DMS153 treated with DMSO at 0.1 percent for 48 hours (cell line): ENCODE results near the gene THNSL1.

Experiments used
- DNase-seq: peaks from one replicate; lab custom pipeline; 2025; ENCODE audit not compliant: unreplicated experiment; lab: John Stamatoyannopoulos, UW

Gene THNSL1

DNA sequence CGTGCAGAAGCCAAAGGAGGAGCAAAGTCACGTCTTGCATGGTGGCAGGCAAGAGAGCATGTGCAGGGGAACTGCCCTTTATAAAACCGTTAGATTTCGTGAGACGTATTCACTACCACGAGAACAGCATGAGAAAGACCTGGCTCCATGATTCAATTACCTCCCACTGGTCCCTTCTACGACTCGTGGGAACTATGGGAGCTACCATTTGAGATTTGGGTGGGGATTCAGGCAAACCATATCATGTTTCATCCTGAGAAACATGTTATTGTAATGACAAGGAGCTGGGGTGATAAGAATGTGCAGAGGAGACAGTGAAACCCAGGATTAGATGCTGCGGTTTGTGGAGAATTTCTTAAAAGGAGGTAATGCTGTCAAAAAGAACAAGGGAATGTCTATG is 34.0 kb downstream of the THNSL1 start:
- DNase-seq = no peak

DNA sequence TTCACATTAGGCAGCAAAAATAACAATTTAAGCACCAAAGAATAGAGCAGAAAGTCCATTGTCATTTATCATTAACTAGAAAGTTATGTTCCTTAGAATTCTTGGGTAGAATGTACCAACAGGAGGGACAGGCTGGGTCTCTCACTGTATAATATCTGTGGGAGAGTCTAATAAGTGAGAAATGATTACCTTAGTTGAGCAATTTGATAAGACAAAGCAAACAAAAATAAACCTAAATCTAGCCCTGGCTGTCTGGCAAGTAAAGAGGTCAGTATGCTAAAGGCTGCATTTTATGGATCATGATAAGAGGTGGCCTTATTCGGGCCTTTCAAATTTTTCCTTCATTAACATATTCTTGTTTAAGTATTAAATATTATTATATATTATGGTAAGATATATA is 35.6 kb downstream of the THNSL1 start:
- DNase-seq = no peak

DNA sequence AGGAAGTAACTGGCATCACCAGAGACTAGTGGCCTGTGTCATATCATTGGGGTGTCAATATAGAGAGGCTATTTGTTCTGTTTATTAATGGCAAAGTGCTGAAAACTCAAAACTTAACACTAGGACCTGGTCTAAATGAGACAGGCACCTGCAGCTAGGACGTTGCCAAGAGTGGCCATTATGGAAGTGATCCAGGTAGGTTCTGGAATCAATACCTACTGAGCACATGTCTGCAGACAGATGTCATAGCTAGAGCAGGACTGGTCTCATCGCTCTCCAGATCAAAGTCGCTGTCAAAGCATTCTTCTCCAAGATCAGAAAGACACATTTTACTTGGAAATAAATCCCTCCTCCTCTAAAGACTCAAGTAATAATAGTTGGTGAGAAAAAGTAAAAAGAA is 40.3 kb downstream of the THNSL1 start:
- DNase-seq = no peak

GRCh38 chr10:25057886-25058285 is 41.5 kb downstream of the THNSL1 start:
- no peak for DNase-seq

- no peak for DNase-seq
These were observed 43.6 kb downstream of the THNSL1 start for GRCh38 chr10:25059990-25060389.

DNA sequence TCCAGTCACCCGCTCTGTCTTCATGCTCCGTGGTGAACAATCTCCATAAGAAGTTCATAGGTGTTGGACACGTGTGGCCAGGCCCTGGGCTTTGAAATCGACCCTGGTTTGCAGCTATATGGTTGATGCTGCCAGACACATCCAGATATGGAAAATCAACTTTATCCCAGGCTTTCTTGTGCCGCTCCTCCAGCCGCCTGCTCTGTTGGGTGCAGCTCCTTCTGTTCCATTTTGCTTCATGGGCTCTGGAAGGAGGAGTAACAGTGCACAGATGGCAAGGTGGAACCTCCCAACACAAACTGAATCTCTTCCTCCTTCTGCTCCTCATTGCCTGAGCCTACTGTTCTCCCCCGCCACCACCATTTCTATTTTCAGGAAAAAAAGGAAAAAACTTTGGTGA is 44.7 kb downstream of the THNSL1 start:
- DNase-seq = no peak

GRCh38 chr10:25061711-25062449 is 45.5 kb downstream of the THNSL1 start:
- DNase-seq = no peak

- no peak for DNase-seq
These were observed 46.7 kb downstream of the THNSL1 start for GRCh38 chr10:25063157-25063556.

DNA sequence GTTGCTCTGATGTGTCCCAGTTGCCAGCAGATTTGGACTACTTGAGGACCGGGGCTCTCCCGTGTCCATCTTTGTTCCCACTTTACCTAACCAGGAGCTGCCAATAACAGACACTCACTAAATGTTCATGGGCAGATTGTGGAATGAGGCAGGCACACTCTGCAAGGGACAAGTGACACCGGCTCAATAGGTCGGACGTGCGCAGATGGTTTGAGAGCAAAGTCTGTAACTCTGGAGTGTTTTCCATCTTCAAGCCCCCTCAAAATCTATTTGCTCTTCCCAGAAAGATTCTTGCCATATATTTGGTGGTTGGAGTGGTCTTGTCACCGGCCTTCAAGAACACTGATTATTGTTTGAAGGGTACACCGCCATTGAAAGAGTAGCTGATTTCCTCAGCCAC is 47.2 kb downstream of the THNSL1 start:
- DNase-seq = no peak

DNA sequence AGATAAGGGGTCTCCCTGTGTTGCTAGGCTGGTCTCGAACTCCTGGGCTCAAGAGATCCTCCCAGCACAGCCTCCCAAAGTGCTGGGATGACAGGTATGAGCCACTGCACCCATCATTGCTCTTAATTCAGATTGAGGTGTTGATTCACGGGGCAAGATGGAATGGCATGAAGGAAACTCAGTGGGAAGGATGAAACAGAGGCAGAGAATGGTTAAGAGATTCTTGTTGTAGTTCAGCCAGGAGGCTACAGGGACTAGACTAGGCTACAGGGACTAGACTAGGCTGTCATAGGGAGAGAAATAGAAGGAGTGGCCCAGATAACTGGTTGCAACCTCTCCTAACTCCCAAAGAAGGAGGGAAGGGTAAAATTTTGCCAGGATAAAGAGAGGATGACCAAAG is 48.0 kb downstream of the THNSL1 start:
- DNase-seq = no peak

GRCh38 chr10:25065761-25066476 is 49.5 kb downstream of the THNSL1 start:
- no peak for DNase-seq

DNA sequence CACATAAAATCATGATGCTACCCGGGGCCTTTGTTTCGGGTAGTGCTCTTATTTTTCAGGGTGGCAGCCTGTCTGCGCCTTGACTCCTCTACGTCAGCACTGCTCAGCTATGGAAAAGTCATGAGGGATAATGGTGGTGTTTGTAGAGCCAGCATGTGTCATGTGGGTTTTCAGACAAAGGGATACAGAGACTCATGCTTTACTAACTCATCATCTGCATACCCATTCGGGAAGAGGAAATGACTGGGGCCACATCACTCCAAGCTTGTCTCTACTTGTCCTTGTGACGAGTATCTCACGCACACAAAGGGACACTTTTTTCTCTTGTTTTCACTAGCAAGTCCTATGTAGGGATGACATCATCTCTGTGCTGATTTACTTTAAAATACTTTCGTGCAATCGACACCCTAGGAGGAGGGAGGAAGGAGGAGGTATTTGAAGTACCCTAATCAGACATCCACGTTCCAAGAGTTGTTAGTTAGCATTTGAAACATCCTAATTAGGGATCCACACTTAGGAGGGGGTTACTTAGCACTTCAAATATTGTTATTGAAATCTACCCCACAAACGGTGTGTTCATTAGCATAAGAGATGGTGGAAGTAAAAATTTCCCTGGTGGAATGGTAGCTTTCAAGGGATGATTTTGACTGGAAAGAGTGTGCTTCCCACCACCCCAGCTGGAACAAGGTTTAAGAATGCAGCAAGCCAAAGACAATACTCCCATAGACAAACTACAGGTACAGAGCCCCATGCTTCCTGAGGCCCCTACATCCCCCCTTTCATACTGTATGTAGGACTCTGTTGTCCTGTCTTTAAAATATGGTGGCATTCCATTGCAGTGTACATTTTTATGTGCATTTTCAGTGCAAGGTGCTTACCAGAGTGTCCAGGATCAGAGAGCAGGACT is 52.0 kb downstream of the THNSL1 start:
- DNase-seq = peak; percentile 14

DNA sequence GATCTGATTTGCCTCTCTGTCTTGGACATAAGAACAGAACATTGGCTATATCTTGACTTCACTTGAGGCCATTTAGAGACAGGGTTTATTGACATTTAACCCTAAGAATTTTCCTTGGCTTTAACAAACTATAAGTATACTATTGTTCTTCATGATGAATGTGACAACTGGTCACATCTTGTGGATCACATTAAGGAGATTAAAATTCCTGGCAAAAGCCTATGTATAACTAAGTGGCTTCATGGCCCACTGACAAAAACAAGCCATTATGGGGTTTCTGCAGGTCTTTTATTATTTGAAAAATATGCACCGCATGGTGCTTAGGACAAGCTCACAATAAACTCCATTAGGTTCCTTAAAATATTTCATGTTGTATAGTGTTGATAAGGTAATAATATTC is 54.8 kb downstream of the THNSL1 start:
- DNase-seq = no peak

- no peak for DNase-seq
These were observed 56.4 kb downstream of the THNSL1 start for GRCh38 chr10:25072786-25073185.

DNA sequence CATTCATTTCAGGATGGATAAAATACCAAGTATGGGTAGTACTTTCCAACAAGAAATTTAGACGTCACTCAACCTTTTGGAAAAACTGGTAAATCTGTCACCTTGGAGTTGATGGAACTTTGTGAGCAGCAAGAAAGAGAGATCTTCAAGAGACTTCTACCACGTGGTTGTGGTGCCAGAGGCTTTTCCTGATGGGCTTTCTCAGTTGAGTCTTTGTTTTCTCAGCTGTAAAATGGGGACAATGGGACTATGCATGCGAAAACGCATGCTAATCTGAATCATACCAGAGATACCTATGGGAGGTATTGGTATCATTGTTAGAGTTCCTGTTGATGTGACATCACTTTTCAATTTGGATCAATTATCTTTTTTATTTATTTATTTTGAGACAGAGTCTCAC is 59.4 kb downstream of the THNSL1 start:
- no peak for DNase-seq
